Ramos (cell line): ENCODE measurements around the gene FAM237A.

Experiments used
- in situ Hi-C: fragments of 300-500 bp; cut with MboI; formaldehyde crosslinking; loops from one replicate; pipeline ENCODE4 v1.14.3; 2022; ENCODE audit warnings: low sequenced_read_pairs; ENCODE audit not compliant: unreplicated experiment

Gene FAM237A

DNA sequence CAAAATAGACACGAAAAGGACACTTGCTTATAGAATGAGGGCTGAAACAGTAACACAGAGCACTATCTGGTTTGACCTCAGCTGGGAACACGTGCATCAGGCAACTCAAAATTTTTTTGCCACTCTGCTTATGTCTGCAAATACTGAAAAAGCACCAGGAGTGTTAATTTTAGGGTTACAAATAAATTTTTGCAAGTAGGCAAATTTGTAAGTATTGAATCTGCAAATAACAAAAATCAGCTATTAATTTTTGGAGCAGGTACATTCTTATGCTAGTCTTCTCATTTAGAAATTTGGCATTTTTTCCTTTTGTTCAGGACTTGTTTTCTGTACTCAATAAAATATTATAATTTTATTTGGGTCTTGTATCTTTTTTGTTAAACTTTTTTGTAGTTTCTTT is 46.2 kb downstream of the FAM237A start:
- in situ Hi-C loops = no loop called here

GRCh38 chr2:206688990-206689389 is 46.7 kb downstream of the FAM237A start:
- in situ Hi-C loops = no loop called here

DNA sequence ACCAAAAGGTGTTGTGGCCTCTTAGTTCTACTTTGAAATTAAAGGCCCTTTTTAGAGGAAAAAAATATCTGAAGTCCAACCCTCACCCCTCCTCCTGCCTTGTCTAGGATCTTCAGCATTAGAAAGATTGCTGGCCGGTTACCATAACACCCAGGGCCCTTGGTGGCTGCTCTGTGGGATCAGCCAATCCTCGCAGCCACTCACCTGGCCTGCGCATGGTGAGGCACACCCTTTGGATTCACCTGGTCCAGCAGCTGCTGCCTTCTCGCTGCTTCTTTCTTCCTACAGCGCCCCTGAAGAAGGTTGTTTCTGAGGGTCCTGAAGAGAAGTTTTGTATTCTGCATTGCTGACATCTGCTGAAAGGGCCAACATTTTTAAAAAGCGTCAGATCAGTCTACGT is 50.7 kb downstream of the FAM237A start:
- in situ Hi-C loops = loop anchor here (5.0 kb wide), 1 partner anchor 774 kb away; no protein-coding TSS in a partner anchor

DNA sequence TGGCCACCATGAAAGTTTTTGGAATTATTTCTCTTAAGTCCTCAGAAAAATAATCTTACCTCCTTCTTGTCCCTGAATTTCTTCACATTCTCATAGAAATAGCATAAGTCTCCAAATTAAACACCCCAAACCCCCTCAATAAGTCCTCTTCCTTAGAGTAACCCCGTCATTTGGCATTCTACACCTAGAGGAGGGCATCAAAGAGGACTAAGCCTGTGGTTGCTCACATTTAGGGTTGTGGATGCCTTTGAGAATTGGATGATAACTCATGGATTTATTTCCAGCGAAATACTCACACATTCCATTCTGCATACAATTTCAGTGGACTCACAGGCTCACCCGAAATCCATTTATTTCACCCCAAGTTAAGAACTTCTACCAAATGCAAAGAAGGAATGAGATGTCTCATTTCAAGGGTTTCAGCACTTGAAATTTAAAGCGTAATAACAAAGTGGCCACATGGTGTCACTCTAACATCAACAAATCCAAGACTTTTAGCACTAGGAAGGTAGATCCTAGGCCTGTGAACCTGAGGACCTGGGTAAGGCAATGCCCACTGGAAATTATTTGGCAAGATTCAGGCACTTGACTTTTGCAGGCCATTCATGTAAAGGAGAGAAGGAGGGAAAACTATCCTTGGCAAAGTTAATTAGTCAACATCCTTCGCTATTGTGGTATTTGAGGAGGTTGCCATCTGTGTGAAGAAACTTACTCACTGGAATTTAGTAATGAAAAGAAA is 51.3 kb downstream of the FAM237A start:
- in situ Hi-C loops = loop anchor here (5.0 kb wide), 1 partner anchor 774 kb away; no protein-coding TSS in a partner anchor

DNA sequence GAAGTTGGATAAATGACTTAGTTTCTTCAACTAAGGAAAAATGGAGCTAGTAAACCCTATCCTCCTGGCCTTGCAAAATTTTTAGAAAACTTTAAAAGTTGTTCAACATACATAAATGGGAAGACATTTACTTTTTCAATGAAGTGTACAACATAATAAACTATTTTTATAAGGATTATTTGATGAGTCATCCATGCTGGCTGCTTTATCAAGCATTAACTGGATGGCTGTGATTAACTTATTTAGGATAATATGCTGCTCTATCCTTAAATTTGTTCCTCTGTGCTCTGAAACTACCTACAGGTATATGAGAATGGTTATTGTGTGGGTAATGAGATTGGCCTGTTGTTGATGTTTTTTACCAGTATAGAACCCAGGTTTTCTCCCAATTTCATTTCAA is 54.6 kb downstream of the FAM237A start:
- in situ Hi-C loops = no loop called here

DNA sequence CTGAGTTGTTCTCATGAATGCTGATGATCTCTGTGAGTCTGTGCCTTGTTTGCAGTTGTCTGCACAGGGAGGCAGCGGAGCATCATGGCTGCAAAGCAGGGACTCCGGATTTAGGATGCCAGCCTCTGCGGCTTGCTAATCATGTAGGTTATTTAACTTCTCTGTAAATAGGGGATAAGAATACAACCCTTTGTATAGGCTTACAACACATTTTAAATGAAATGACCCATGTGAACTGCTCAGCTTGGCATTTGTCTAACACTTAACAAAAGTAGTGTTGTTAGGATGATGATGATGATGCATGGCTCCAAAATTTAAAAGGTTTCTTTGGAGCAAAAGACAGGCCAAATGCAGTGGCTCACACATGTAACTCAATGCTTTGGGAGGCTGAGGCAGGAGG is 56.5 kb downstream of the FAM237A start:
- in situ Hi-C loops = no loop called here
